ENCODE results near the gene ERICH4. TPM values are rescaled to one million over a fixed set of nuclear protein-coding genes. Genes with fewer than 3 reads are reported as not detected.

Gene ERICH4
- total and polyA plus RNA-seq, 2 of the 8 experiments (the other 6 are each of a cell fraction or from before 2014, with no cell fraction given): not detected

DNA sequence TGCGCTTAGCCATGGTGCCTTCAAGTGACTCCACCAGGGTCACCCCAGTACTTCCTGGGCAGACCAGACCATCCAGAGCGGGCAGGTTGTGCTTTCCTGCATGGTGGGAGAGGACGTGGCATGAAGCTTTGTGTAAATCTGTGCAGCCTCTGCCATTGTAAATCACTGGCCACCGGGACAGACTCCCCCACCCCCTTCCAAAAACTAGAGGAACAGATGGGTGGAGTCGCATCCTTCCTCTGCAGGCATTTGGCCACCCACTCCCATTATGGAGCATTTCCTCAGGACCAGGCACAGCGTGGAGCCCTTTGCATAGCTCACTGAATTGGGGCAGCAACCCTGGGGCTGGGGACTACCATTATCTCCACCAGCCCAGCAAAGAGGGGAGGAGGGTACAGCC is 37.2 kb upstream of the ERICH4 start (continued):
- TF ChIP-seq, protein P1, sequence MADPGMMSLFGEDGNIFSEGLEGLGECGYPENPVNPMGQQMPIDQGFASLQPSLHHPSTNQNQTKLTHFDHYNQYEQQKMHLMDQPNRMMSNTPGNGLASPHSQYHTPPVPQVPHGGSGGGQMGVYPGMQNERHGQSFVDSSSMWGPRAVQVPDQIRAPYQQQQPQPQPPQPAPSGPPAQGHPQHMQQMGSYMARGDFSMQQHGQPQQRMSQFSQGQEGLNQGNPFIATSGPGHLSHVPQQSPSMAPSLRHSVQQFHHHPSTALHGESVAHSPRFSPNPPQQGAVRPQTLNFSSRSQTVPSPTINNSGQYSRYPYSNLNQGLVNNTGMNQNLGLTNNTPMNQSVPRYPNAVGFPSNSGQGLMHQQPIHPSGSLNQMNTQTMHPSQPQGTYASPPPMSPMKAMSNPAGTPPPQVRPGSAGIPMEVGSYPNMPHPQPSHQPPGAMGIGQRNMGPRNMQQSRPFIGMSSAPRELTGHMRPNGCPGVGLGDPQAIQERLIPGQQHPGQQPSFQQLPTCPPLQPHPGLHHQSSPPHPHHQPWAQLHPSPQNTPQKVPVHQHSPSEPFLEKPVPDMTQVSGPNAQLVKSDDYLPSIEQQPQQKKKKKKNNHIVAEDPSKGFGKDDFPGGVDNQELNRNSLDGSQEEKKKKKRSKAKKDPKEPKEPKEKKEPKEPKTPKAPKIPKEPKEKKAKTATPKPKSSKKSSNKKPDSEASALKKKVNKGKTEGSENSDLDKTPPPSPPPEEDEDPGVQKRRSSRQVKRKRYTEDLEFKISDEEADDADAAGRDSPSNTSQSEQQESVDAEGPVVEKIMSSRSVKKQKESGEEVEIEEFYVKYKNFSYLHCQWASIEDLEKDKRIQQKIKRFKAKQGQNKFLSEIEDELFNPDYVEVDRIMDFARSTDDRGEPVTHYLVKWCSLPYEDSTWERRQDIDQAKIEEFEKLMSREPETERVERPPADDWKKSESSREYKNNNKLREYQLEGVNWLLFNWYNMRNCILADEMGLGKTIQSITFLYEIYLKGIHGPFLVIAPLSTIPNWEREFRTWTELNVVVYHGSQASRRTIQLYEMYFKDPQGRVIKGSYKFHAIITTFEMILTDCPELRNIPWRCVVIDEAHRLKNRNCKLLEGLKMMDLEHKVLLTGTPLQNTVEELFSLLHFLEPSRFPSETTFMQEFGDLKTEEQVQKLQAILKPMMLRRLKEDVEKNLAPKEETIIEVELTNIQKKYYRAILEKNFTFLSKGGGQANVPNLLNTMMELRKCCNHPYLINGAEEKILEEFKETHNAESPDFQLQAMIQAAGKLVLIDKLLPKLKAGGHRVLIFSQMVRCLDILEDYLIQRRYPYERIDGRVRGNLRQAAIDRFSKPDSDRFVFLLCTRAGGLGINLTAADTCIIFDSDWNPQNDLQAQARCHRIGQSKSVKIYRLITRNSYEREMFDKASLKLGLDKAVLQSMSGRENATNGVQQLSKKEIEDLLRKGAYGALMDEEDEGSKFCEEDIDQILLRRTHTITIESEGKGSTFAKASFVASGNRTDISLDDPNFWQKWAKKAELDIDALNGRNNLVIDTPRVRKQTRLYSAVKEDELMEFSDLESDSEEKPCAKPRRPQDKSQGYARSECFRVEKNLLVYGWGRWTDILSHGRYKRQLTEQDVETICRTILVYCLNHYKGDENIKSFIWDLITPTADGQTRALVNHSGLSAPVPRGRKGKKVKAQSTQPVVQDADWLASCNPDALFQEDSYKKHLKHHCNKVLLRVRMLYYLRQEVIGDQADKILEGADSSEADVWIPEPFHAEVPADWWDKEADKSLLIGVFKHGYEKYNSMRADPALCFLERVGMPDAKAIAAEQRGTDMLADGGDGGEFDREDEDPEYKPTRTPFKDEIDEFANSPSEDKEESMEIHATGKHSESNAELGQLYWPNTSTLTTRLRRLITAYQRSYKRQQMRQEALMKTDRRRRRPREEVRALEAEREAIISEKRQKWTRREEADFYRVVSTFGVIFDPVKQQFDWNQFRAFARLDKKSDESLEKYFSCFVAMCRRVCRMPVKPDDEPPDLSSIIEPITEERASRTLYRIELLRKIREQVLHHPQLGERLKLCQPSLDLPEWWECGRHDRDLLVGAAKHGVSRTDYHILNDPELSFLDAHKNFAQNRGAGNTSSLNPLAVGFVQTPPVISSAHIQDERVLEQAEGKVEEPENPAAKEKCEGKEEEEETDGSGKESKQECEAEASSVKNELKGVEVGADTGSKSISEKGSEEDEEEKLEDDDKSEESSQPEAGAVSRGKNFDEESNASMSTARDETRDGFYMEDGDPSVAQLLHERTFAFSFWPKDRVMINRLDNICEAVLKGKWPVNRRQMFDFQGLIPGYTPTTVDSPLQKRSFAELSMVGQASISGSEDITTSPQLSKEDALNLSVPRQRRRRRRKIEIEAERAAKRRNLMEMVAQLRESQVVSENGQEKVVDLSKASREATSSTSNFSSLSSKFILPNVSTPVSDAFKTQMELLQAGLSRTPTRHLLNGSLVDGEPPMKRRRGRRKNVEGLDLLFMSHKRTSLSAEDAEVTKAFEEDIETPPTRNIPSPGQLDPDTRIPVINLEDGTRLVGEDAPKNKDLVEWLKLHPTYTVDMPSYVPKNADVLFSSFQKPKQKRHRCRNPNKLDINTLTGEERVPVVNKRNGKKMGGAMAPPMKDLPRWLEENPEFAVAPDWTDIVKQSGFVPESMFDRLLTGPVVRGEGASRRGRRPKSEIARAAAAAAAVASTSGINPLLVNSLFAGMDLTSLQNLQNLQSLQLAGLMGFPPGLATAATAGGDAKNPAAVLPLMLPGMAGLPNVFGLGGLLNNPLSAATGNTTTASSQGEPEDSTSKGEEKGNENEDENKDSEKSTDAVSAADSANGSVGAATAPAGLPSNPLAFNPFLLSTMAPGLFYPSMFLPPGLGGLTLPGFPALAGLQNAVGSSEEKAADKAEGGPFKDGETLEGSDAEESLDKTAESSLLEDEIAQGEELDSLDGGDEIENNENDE (IDR thresholded peaks at IDR 0.05; ENCODE audit: insufficient replicate concordance, low read length): no peak
- TF ChIP-seq FOSL1 (IDR thresholded peaks at IDR 0.05; ENCODE audit: insufficient read depth, low read depth, low read length): no peak
- TF ChIP-seq KDM5A (IDR thresholded peaks at IDR 0.05; ENCODE audit: low read length): no peak
- no peak for TF ChIP-seq JUND (IDR thresholded peaks at IDR 0.05; ENCODE audit: low read length)
- TF ChIP-seq ASH2L (IDR thresholded peaks at IDR 0.05; ENCODE audit: low read length): no peak
- TF ChIP-seq, protein P2, sequence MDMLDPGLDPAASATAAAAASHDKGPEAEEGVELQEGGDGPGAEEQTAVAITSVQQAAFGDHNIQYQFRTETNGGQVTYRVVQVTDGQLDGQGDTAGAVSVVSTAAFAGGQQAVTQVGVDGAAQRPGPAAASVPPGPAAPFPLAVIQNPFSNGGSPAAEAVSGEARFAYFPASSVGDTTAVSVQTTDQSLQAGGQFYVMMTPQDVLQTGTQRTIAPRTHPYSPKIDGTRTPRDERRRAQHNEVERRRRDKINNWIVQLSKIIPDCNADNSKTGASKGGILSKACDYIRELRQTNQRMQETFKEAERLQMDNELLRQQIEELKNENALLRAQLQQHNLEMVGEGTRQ (IDR thresholded peaks at IDR 0.05; ENCODE audit: low read length): no peak
- no peak for TF ChIP-seq EZH2 (IDR thresholded peaks at IDR 0.05; ENCODE audit: low read depth, low read length, severe bottlenecking)
- TF ChIP-seq TEAD4 (IDR thresholded peaks at IDR 0.05; ENCODE audit: low read depth, low read length): no peak
- no peak for TF ChIP-seq POLR2A (IDR thresholded peaks at IDR 0.05; ENCODE audit: control extremely low read depth in 1 of 2, low read depth in 2 of 2, low read length in 2 of 2)
- TF ChIP-seq CHD2 (IDR thresholded peaks at IDR 0.05; ENCODE audit: low read length): no peak
- TF ChIP-seq, protein P3, sequence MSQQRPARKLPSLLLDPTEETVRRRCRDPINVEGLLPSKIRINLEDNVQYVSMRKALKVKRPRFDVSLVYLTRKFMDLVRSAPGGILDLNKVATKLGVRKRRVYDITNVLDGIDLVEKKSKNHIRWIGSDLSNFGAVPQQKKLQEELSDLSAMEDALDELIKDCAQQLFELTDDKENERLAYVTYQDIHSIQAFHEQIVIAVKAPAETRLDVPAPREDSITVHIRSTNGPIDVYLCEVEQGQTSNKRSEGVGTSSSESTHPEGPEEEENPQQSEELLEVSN (IDR thresholded peaks at IDR 0.05): no peak
